Measurements from ENCODE around the gene LPIN1.

Gene LPIN1

GRCh38 chr2:11765501-11765900, 19.1 kb downstream of the LPIN1 start:
- DNase-seq: no peak

GRCh38 chr2:11766016-11766415, 19.6 kb downstream of the LPIN1 start:
- DNase-seq: no peak

- no peak for DNase-seq
Observed at GRCh38 chr2:11767779-11768178, 21.3 kb downstream of the LPIN1 start.

- DNase-seq: no peak
Observed at GRCh38 chr2:11768946-11769345, 22.5 kb downstream of the LPIN1 start.

- DNase-seq: no peak
Observed at GRCh38 chr2:11769516-11769915, 23.1 kb downstream of the LPIN1 start.

GRCh38 chr2:11770531-11771188, 24.2 kb downstream of the LPIN1 start:
- no peak for DNase-seq

GRCh38 chr2:11771971-11772615, 25.7 kb downstream of the LPIN1 start:
- no peak for DNase-seq

- no peak for DNase-seq
Observed at GRCh38 chr2:11773111-11773510, 26.7 kb downstream of the LPIN1 start.

- no peak for DNase-seq
Observed at GRCh38 chr2:11773747-11774525, 27.5 kb downstream of the LPIN1 start.

GRCh38 chr2:11774600-11774999, 28.2 kb downstream of the LPIN1 start:
- no peak for DNase-seq

GRCh38 chr2:11775384-11775783, 29.0 kb downstream of the LPIN1 start:
- no peak for DNase-seq

GRCh38 chr2:11777066-11777782, 30.8 kb downstream of the LPIN1 start:
- peak; percentile 53 for DNase-seq

GRCh38 chr2:11777886-11778415, 31.5 kb downstream of the LPIN1 start:
- no peak for DNase-seq

GRCh38 chr2:11778416-11778815, 32.0 kb downstream of the LPIN1 start:
- no peak for DNase-seq

- DNase-seq: peak; percentile 95
Observed at GRCh38 chr2:11778923-11779757, 32.7 kb downstream of the LPIN1 start.

- no peak for DNase-seq
Observed at GRCh38 chr2:11781602-11782001, 35.2 kb downstream of the LPIN1 start.

GRCh38 chr2:11784280-11784679, 37.8 kb downstream of the LPIN1 start:
- no peak for DNase-seq

GRCh38 chr2:11784747-11785610, 38.5 kb downstream of the LPIN1 start:
- DNase-seq: peak; percentile 79

- no peak for DNase-seq
Observed at GRCh38 chr2:11785611-11785940, 39.1 kb downstream of the LPIN1 start.

GRCh38 chr2:11786191-11786590, 39.8 kb downstream of the LPIN1 start:
- peak; percentile 24 for DNase-seq

GRCh38 chr2:11786592-11786991, 40.2 kb downstream of the LPIN1 start:
- DNase-seq: peak; percentile 45
